Keratinocyte (primary cell): ENCODE measurements around the gene MEP1A.

ENCODE experiments used
- EZH2 ChIP-seq: IDR thresholded peaks from one replicate; pipeline ENCODE4 v1.6.1; 2012; ENCODE audit warnings: inconsistent platforms, mild to moderate bottlenecking, low read length, moderate library complexity
- TF ChIP-seq, protein P1 (sequence below), 3 experiments: IDR thresholded peaks in 1 of 3; conservative IDR thresholded peaks in 1 of 3; optimal IDR thresholded peaks in 1 of 3; 2 replicates in 2 of 3; 3 replicates in 1 of 3; pipeline versions ENCODE3 to v1.5.1; 2011; ENCODE audit warnings: low read length in 3 of 3, mild to moderate bottlenecking in 3 of 3, moderate library complexity in 2 of 3, control low read depth in 1 of 3, inconsistent platforms in 1 of 3; ENCODE audit not compliant: insufficient read depth in 2 of 3; ENCODE audit errors: extremely low read depth in 1 of 3

GRCh38 chr6:46865221-46865620 is 72.0 kb downstream of the MEP1A start:
- TF ChIP-seq, protein P1, sequence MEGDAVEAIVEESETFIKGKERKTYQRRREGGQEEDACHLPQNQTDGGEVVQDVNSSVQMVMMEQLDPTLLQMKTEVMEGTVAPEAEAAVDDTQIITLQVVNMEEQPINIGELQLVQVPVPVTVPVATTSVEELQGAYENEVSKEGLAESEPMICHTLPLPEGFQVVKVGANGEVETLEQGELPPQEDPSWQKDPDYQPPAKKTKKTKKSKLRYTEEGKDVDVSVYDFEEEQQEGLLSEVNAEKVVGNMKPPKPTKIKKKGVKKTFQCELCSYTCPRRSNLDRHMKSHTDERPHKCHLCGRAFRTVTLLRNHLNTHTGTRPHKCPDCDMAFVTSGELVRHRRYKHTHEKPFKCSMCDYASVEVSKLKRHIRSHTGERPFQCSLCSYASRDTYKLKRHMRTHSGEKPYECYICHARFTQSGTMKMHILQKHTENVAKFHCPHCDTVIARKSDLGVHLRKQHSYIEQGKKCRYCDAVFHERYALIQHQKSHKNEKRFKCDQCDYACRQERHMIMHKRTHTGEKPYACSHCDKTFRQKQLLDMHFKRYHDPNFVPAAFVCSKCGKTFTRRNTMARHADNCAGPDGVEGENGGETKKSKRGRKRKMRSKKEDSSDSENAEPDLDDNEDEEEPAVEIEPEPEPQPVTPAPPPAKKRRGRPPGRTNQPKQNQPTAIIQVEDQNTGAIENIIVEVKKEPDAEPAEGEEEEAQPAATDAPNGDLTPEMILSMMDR (optimal IDR thresholded peaks at IDR 0.05 in 1 of 3, IDR thresholded peaks at IDR 0.05 in 1 of 3, conservative IDR thresholded peaks at IDR 0.05 in 1 of 3; ENCODE audit: extremely low read depth in 1 of 3, insufficient read depth in 2 of 3, low read length in 3 of 3): no peak
- TF ChIP-seq EZH2: no peak
